Measurements from ENCODE around the gene CFAP221.

The CFAP221 gene

DNA sequence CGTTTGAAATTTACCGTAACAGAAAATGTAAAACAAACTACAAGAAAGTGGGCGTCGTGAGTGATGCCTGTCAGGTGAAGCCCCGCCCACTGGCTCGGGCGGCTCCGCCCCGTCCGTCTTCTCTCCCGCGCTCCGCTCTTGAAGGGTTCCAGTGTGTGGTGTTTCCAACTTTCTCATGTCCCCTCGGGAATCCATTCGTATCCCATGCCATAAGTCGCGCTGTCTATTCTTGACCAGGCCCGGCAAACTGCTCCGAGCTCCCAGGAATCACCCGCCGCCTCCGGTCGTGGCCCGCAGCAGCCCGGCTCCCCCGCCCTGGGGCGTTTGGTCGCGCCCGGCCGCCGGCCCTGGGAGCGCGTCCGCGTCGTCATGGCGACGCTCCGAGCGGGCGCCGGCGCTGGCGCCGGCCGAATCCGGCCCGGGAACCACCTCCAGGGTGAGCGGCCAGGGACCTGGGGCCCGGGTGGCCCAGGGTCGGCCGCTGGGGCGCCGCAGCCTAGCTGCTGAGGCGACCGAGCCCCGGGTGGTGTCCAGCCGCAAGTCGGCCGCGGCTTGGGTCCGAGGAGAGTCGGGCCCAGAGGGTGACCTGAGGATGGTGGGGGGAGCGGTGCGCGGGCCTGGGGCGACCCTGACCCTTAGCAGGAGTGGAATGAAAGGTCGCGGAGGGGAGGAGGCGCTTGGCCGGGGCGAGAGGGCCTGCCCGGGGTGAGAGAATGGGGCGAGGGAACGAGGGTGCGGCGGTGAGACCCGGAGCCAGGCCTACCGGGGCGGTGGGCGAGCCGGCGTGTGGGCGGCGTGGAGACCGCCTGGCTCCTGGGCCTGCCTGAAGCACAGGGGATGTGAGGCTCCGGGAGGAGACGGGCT is at the start of gene CFAP221:
Gene CFAP221, plus strand, starts transcription at position 375 of the 864 bp plus-strand sequence. CDS start 1,683 bp downstream, outside the sequence.
- no peak for DNase-seq (ENCODE audit: low read depth)

DNA sequence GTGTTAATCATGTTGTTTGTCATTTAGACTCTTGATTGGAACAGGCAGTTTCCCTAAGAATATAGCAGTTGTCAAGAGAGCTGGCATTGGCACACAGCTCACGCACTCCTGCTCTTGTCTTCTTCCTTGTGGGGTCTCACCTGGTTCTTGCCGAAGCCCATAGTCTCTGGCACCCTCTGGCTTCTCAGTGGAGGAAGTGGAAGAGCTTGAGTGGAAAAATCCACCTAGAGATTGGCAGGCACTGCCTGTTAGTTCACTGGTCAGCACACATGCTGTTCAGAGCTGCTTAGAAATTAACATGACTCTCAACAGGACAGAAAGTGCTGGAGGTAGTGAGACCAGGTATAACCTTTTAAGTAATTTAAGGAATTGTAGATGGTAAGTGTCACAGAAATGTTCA is 48.3 kb upstream of the CFAP221 start:
- DNase-seq (ENCODE audit: low read depth) = no peak

DNA sequence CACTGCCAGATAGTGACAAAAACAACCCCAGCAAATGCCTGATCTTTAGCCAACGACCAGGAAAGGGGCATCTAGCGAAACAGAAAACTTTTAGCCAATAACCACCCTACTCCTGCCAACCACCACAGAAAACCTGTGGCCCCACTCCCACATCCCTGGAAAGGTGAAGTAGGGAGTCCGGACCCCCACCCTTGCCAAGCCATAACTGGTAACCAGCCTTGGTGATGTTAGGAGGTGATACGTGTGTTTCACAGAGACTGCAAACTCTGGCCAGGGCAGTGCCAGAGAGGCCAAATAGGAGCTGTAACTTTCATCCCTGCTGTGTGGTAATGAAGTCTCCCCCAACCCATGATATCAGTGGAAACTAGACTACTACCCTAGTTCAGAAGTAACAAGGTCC is 47.6 kb upstream of the CFAP221 start:
- DNase-seq (ENCODE audit: low read depth) = no peak

DNA sequence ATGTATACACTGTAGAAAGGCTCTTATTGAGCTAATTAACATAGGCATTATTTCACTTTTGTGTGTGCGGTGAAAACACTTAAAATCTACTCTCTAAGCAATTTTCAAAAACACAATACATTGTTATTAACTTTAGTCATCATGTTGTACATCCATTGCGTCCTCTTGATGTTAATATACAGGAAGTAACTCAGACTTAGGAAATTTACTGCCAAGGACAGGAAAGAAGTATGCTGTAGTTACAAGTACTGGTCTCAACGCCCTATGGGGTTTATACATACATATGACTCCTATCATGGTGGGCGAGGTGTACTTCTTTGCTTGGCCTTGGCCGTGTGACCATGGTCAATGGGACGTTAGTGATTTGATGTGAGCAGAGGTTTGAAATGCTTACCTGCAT is 35.5 kb upstream of the CFAP221 start:
- no peak for DNase-seq (ENCODE audit: low read depth)

DNA sequence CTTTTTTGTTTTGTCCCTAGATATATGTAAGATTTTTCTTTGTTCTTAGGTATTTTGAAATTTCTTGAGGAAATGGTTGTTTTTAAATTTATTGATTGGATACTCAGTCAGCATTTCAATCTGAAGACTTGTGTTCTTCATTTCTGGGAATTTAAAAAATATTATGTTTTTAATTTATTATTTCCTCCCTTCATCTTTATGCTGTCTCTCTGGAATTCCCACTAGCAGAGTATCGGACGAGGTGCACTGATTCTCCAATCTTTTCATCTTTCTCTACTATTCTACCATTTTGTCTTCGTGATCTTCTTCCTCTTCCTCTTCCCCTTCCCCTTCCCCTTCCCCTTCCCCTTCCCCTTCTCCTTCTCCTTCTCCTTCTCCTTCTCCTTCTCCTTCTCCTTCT is 32.3 kb upstream of the CFAP221 start:
- DNase-seq (ENCODE audit: low read depth) = no peak

DNA sequence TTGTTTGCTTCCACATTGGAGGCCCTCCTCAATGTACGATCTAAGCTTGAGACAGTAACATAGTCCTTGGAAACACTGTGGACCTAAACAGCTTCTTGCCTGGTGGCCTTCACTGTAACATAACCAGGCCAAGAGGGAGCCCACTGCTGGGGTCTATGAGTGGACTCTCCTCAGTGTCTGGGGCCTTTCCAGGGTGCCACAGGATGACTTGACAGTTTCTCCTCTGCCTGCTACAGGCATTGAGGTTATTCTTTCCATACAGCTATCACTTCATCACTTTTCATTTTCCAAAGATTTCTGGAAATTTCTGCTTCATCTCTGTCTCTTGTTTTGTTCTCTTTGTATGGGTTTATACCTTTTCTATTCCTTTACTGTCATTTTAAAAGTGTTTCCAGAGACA is 31.3 kb upstream of the CFAP221 start:
- no peak for DNase-seq (ENCODE audit: low read depth)

DNA sequence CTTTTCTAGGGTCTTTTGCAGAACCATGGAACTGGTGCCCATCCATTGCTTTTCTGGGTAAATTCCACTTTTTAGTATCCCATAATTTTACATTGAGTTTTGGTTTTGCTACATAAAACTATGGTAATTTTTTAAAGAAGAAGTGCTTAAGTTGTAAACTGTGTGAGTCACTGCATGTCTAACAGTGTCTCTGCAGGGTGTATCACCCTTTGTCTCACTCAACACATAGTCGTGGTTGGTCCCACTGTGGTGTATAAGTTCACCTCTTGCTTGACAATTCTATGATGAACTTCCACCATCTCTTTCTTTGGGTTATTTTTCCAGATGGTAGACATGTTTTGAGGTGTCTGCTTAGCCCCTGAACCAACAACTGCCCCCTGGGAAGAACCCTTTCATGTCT is 30.4 kb upstream of the CFAP221 start:
- no peak for DNase-seq (ENCODE audit: low read depth)

DNA sequence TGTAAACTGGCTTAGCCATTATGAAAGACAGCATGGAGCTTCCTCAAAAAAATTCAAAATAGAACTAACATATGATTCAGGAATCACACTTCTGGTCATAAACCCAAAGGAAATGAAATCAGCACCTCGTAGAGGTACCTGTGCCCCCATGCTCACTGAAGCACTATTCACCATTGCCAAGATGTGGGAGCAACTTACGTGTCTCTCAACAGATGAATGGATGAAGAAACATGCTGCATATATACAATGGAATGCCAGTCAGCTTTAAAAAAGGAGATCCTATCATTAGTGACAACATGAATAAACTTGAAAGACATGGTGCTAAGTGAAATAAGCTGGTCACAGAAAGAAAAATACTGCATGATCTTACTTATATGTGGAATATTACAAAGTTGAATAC is 28.1 kb upstream of the CFAP221 start:
- DNase-seq (ENCODE audit: low read depth) = no peak

DNA sequence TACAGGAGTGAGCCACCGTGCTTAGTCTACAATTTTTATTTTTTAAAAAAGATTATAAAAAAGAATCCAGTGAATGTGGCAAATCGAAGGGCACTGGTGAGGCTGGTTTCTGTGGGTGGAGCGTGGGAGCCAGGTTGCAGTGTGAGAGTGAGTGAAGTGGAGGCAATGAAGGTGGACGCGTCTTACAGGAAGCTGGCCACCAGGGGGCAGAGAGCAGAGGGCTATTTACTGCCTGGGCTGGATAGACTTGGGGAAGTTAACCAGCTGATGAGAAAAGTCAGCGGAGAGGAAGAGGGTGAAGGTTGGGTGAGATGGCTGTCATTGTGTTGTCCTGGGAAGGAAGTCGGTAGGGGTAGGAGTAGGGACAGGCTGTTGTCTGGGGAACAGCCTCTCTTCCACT is 26.8 kb upstream of the CFAP221 start:
- peak; percentile 16 for DNase-seq (ENCODE audit: low read depth)

DNA sequence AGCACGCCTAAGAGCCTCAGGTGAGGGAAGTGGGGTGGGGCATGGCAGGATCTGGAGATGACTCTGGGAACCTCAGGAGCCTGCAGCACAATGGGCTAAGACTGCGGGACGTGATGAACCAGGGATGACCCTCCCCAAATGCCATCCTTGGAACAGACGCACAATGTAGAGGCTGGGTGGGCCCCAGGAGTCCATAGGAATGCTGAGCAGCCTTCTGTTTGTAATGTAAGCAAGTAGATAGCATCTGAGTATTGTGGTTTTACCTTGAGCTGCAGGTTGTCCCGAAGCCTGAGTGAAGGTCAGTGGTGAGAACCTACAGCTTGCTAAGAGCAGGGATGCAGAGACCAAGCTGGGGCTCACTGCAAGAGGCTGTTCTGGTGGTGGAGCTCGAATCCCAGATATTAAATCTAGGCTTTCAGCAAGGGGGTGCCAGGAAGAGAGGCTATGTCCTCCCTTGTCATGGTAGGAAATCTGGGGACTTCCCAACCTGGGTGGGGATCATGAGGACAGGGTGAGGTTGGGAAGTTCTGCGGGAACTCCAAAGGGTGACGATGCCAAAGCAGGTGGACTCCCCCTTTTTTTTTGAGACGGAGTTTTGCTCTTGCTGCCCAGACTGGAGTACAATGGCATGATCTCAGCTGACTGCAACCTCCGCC is 25.7 kb upstream of the CFAP221 start:
- no peak for DNase-seq (ENCODE audit: low read depth)

DNA sequence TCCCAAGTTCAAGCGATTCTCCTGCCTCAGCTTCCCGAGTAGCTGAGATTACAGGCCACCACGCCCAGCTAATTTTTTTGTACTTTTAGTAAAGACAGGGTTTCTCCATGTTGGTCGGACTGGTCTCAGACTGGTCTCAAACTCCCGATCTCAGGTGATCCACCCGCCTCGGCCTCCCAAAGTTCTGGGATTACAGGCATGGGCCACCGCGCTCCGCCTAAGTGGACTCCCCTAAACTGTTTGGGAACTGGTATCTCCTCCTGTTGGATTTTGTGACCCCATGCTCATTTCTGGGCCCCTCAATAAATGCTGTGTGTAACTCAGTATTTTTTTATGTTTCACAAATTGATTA is 25.2 kb upstream of the CFAP221 start:
- DNase-seq (ENCODE audit: low read depth) = no peak

DNA sequence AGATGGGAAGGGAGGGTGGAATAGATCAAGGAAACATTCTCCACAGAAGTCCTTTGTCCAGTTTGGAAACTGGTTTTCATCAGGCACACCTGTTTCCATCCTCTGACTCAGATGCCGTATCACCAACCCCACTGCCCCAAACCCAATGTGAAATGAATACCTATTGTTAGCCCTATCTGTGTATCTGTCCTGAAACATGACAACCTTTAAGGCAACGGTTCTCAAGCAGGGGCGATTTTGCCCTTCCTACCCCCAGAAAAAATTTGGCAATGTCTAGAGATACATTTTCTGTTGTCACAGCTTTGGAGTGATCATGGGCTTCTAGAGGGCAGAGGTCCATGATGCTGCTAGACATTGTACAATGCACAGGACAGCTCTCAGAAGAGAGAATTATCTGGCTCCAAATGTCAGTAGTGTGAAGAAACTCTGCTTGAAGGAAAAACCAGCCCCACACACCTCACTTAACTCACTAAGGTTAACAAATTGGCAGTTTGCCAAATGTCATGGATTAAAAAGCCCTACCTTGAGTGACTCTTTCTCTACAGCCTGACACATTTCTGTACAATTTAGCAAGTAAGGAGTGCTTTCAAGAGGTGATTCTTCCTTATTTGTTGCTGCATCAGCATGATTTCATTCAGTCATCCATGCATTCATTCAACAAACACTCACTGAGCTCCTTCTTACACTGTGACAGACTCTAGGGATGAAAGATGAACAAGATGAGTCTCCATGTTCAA is 23.4 kb upstream of the CFAP221 start:
- no peak for DNase-seq (ENCODE audit: low read depth)

DNA sequence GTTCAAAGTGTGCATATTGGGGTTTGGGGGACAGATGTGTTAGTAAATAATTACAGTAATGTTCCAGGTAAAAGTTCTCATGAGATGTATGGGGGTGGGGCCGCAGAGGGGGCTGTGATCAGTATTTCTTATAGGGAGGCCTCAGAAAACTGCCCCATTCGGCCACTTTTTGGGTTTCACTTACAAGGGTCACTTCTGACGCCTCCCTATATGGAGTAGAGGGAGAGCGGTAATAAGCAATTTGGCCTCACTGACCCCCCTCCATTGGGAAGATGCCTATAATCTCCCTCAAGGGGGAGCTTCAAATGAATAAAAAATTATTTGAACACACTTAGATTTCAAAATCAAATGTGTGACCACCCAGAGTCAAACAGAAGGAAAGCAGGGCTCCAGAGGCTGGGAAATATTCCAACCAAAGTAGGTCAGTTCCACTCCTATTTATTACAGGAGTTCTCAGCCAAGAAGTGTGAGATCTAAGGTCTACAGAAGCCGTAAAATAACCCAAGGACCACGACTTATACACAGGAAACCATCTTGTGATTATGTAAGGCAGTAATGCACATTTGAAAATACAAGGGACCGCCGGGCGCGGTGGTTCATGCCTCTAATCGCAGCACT is 22.7 kb upstream of the CFAP221 start:
- no peak for DNase-seq (ENCODE audit: low read depth)

DNA sequence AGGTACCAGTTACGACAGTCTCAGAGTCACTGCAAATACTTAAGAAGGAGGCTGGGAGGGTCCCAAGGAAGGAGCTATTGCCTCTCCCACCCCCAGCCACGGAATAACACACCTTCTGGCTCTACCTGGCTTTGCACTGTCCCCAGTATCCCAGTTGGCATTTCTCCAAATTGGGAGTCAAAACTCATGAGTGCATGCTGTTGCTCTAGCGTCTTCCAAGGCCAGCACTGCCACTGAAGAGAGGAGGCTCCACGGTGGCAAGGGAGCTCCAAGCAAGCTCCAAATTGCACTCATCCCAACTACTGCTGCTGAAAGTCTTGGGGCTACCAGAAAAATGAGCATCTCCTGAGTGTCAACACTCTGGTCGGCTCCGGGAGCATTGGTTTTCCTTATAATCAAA is 21.6 kb upstream of the CFAP221 start:
- DNase-seq (ENCODE audit: low read depth) = no peak

DNA sequence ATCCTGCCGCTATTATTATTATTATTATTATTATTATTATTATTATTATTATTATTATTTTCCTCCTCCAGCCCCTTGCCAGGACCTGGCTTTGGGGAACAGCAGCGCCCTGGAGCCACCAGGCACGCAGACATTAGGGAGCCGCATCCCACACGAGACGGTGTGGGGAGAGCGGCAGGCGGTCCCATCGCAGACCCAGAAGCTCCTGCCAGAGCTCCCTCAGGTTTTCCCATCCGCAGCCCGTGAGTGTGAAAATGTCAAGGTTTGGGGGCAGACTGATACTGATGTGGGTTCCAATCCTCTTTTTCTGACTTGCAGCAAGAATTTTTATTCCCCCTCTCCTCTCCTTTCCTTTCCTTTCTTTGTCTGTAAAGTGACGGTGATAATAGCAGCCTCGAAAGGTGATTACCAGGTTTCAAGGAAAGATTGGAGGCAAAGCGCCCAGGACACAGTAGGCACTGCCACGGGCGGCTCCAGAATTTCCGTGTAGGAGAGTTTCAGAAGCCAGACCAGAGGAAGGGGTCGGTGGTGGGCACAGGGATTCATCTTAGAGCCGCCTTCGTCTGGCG is 20.8 kb upstream of the CFAP221 start:
- no peak for DNase-seq (ENCODE audit: low read depth)

DNA sequence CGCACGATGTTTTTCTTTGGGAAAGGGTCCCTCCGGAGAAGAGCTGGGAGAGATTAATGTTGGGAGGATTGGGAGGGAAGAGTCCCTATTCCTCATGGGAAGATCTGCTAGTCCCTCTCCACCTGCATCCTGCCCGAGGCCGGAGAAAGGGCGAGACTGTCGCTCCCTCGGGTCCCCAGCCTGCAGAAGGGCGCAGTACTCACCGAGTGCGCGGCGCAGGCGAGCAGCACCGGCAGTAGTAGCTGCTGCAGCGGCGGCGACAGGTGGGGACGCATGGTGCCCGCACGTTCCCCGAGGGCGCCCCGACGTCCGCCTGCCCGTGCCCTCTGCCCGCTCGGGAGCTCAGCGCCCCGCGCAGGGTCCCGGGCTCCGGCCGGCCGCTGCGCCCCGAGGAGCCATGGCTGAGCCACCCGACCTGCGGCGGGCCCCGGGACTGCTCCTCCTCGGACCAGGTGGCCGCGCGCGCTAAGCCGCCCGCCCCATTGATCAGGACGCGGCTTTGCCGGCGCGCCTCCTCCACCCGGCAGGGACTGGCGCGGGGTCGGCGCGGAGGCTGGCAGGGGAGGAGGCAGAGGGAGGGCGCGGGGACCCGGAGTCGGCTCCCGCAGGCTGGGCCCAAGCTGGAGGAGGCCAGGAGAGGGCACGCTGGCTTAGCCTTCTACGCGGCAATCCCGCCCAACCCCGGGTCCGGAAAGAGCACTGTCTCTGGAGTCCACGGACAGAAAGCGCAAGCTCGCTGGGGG is 20.1 kb upstream of the CFAP221 start, which contains the start of gene SCTR:
Gene SCTR, minus strand, starts transcription at position 532 of the 743 bp plus-strand sequence. Its CDS starts 257 bp downstream, at position 275.
- DNase-seq (ENCODE audit: low read depth) = no peak

DNA sequence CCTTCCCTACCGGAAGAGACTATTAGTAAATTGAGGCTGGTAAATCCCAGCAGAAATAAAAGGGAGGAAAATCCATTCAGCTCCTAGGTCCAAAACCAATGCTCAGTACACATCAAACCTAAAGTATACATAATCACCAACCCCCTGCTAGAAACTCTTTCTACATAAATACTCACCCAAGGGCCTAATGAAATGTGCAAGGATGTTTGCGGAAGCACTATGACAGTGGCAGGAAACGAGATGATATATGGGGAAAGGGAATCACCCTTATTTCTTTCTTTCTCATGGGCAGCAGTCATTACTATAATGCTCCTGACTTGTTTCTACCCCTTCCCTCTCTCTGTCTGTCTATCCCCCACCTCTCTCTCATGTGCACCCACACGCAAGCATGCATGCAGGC is 18.6 kb upstream of the CFAP221 start:
- no peak for DNase-seq (ENCODE audit: low read depth)

DNA sequence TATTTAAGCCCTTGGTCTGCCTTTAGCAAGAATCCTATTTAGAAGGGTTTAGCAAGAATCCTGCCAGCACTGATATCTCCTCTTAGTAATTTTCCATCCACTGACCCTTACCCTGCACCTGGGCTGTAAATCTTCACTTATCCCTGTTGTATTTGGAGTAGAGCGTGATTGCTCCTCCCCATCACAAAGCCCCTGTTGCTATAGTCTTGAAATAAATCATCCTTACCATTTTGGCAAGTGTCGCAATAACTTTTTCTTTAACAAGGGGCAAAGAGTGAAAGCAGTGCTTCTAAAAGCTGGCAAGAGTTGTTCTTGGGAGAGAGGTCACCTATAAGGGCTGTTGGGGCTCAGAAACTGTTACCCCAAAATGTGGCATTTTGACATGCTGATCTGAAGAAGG is 16.2 kb upstream of the CFAP221 start:
- DNase-seq (ENCODE audit: low read depth) = no peak

DNA sequence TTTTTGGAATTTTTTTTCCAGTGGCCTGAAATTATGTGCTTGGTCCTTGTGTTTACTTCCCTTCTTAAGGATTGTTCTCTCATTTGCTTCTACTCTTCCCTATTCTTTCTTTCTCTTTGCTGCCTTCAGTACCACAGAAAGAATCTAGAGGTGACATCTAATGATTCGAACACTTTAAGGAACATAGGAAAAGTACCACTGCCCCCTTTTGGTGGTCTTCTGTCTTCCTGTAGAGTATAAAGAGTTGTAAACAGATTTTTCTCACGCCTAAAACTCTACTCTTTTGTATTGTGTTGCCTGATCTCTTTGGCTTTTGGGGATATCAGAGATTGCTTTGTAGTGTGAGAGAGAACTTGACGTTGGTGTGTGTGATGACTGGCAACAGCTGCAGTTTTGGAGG is 13.0 kb upstream of the CFAP221 start:
- DNase-seq (ENCODE audit: low read depth) = no peak

DNA sequence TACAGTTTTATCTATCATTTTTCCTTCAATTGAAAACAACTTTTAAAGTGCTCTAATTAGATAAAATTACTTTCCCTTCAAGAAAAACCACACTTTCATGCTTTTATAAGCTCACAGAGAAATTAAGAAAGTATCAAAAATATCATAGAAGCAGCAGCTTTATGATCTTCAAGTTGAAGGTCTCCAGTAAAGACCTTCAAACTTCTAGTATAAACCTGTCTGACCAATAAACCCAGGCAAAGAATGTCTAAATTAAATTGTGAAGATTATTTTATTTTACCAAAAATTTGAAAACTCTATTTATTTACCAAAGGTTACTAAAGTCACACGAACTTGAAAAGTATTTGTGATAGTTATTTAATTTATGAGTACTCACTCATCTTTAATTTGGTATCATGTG is 10.7 kb upstream of the CFAP221 start:
- no peak for DNase-seq (ENCODE audit: low read depth)

DNA sequence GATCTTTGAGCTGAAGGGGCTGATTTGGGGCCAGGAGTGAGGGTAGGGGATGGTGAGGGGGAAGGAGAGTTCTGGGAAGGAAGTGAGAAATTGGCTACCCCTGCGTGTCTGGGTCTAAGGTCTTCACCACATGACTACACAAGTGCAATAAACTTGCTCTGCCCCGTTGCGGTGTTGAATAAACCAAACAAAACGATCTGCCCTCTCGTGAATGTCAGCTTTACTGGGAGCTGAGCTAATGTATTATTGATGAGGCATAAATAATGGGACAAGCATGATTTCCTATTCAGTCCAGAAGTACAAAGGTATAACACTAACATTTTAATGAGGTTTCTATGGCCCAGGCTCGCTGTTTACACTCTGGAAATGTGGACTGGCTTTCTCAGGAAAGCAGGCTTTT is 8.0 kb upstream of the CFAP221 start:
- no peak for DNase-seq (ENCODE audit: low read depth)
